GM19372 (cell line): ENCODE data around the gene EZR.
"Not testable (repeated sequence)": the region's sequence is repeated elsewhere in the genome, so short reads cannot be mapped to it uniquely, and the experiment has no call there.

Source experiments
- ATAC-seq: cut with Tn5 transposase; IDR thresholded peaks from one replicate; pipeline ENCODE4 v1.9.1; 2021; ENCODE audit warnings: mild to moderate bottlenecking, low read depth, moderate library complexity; ENCODE audit not compliant: unreplicated experiment

EZR gene

DNA sequence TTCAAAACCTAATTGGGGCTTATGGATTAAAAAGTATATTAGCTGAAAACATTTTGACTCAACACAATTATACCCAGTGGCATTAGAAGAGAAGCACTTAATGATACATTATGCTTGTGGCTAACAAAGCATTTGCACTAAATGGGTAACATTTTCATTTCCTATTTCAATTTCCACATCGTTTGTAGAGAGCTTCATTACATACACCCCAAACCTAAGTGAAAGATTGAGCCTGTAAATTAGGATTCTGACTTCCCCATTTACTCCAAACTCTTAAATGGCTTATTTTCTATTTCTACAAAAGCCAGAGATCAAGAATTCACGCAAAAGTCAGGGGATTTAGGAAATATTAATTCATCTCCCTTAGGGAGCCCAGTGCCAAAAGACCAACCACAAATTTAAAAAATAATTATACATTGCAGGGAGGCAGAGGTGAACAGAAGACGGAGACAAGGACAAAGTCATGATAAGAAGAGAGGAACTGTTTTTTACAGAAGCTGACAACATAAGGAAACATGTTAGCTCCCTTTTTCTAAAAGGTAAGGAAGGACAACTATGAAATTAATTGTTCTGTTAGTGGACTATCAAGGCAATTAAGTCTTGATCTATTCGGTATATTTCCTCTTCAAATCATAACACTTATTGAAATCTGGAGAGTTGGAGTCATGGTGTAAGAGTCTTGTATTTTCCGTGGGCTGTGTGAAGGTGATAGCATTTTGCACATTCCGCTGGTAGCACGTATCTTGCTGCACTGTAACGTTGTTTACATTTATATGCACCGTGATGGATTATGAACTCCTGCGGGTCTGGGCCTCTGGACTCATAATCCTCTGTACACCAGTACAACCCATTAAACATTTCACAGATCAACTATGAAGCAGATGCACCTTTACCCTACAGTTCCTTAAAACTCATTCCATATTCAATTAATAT lies 24.8 kb upstream of the EZR start:
- ATAC-seq = no peak

GRCh38 chr6:158841358-158841757 lies 22.2 kb upstream of the EZR start:
- no peak for ATAC-seq

DNA sequence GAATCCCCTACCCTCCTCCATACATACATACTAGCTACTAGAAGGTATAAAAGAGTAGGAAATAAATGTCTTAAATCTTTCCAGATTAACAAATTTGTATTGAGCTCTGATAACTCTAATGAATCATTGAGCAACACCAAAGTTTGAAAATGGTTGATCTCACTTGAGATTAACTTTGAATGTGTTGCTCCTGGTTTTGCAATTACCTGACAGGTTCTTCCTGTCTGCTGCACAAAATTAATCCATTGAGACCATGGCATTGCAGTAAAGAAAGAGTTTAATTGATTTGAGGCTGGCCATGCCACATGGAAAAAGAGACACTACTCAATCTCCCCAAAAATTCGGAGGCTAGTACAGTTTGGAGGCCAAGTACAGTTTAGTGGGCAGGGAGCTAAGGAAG lies 21.3 kb upstream of the EZR start:
- ATAC-seq = no peak

- no peak for ATAC-seq
These were observed 20.6 kb upstream of the EZR start for GRCh38 chr6:158839796-158840195.

GRCh38 chr6:158838790-158839189 lies 19.6 kb upstream of the EZR start:
- not testable (repeated sequence) for ATAC-seq

DNA sequence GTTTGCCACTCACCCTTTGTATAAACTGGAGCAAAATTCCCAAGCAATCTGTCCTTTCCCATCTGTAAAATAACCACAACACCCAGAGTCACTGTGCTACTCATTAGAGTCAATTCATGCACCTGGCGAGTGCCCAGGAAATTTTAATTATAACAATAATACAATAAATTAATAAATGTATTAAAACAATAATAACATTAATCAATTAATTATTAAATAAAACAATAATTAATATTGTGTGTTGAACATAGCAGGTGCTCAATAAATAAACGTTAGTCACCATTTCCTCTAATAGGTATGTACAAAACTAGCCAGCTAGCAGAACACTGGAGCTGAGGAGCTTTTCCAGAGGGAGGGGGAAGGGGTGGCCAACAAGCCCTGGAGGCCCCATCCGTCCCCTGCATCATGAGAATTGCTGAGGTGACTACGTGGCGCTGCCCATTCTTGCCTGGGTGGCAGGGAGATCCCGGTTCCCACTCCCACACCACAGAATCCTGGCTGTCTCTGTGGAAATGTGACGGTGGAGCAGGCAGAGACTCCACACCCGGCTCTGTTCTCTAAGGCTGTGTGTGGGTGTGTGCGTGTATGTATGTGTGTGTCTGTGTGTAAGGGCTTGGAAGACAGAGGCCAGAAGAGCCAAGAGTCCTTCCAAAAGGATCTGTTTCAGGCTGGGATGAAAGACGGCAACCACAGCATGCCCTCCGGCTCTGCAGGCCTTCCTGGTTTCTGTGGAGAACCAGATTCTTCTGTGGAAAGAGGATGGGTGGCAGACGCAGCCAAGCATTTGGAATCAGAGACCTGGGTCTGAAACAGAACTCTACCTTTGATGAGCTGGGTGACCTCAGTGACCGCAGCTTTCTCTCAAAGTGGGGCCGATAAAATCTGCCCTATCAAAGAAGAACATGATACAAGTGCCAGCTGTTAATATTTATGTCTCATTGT lies 18.8 kb upstream of the EZR start:
- no peak for ATAC-seq

DNA sequence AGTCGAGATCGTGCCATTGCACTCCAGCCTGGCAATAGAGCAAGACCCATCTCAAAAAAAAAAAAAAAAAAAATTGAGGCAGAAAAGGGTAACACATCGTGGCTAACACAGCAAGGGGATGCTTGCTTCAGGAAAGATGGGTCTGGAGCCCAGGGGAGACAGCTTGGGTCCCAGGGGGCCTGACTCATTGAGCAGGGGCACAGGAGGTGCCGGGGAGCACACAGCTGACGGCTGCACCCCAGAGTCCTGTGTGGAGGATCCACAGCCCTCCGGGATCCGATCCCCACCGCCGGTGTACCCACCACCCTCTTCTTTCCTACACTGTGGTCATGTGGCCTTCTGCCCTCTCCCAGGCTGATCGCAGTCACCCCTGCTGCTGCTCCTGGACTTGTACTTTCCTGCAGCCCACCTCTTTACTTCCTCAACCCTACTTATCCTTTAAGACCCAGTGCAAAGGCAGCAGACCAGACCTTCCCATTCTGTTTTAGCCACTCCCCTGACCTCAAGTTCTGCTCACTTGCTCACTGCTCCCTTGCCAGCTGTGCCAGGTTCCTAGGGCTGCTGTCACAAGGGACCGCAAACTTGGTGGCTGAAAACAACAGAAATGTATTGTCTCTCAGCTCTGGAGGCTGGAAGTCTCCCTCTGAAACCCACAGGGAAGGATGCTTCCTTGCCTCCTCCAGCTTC lies 17.6 kb upstream of the EZR start:
- no peak for ATAC-seq

- ATAC-seq = no peak
These were observed 16.6 kb upstream of the EZR start for GRCh38 chr6:158835616-158836221.

GRCh38 chr6:158834675-158835385 lies 15.7 kb upstream of the EZR start:
- ATAC-seq = no peak

DNA sequence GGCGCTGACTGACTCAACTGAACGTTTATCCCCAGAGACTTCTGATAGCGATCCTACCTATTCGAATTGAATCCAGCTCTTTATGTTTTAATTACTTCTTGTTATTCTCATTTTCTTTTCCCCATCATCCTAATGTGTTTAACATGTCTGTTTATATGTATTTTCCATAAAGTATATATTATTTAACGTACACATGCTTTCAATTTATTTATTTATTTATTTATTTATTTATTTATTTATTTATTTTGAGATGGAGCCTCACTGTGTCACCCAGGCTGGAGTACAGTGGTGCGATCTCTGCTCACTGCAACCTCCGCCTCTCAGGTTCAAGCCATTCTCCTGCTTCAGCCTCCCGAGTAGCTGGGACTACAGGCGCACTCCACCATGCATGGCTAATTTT lies 13.6 kb upstream of the EZR start:
- ATAC-seq = not testable (repeated sequence)

GRCh38 chr6:158832026-158832425 lies 12.9 kb upstream of the EZR start:
- ATAC-seq = no peak

DNA sequence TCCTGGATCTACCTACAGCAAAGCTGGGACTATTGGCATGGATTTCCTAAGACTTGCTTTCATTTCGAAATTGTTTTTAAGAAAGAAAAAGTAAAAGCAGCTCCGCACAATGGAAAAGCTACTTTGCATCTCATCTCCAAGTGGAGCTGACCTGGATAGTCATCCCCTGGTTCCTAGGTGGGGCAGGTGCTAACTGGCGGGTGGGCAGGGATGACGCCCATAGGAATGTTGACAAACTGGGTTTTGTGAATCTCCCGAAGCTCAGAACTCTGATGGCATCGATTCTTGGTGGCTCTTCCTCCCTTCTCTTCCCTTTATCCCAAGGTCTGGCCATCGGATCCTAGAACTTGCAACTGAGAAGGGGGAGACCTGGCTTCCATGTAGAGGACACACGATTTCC lies 12.4 kb upstream of the EZR start:
- ATAC-seq = no peak

- no peak for ATAC-seq
These were observed 11.6 kb upstream of the EZR start for GRCh38 chr6:158830736-158831135.

GRCh38 chr6:158828807-158829206 lies 9.6 kb upstream of the EZR start:
- no peak for ATAC-seq

GRCh38 chr6:158826819-158827501 lies 7.8 kb upstream of the EZR start:
- peak; percentile 71 for ATAC-seq

DNA sequence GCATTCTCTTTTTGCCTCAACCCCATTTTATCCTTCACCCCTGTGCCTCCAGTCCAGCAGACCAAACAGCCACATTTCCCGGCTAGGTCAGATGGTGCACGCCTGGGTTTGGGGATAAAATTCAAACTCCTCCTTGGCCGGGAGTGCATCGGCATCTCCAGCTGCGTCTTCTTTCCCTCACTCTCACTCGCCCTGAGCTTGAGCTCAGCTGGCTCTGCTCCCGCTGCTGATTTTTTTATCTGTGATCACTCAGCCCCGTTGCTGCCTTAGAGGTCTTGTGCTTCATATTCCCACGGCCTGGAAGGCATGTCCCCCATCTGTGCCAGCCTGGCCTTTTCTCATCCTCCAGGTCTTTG lies 6.8 kb upstream of the EZR start:
- ATAC-seq = no peak

- ATAC-seq = no peak
These were observed 6.1 kb upstream of the EZR start for GRCh38 chr6:158825038-158825950.

DNA sequence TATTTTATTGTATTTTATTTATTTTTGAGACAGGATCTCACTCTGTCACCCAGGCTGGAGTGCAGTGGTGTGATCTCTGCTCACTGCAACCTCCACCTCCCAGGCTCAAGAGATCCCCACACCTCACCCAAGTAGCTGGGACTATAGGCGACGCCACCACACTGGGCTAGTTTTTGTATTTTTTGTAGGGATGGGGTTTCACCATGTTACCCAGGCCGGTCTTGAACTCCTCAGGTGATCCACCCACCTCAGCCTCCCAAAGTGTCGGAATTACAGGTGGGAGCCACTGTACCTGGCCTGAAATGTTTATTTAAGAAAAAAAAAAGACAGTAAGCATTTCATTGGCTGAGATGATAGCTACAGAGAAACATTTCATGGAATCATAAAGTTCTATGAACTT lies 4.4 kb upstream of the EZR start:
- ATAC-seq = not testable (repeated sequence)
